Endometrium (tissue), 2 donors: ENCODE measurements around the gene TBRG1.

Source experiments
- FAIRE-seq: peaks from 2 replicates; lab custom pipeline; 2012; peaks lifted over from hg19 to GRCh38; lab: Jason Lieb, UNC
- donor health status: control.
- donor health status: control.

TBRG1 gene

DNA sequence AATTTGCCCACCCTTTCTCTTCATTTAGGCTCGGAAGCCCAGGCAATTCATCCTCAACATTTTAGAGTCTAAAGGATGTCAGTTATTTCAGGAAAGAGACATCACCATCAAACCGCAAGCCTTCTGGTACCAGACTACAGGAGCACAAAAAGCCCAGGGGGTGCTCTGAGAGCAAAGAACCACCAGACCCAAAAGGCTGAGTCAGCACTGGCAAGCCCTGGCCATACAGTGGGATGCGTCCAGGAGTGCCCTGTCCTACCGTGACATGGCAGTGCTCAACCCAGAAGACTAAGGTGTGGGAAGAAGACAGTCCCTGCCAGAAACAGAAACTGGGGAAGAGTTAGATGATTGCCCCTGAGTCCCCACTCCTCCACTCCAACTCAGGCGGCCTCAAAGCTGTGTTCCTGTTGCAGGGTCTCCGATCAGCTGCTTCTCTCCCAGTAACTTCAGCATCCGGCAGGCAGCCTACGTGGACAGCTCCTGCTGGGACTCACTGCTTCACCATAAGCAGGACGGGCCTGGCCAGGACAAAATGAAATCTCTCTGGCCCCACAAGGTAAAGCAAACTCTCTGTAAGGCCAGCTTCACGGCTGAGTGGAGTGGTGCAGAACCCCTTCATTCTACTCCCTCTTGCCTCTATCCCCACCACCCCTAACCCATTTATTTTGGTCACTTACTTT is 10.0 kb upstream of the TBRG1 start:
- no peak for FAIRE-seq

DNA sequence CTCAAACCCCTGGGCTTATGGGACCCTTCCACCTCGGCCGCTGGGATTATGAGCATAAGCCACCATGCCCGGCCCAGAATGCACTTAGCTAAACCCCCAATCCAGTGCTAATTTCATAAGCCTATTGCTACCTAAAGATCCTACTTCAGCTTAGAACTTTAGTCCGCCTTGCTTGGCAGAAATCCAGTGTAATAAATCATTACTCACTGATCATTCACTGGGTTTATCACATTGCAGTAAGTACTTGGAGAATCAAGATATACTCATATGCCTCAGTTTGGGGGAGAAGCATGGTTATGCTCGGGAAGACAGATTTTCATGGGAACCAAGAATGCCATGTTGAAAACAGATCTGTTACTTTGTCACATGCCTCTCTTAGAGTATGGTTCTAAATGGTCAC is 3.8 kb upstream of the TBRG1 start:
- FAIRE-seq: no peak

DNA sequence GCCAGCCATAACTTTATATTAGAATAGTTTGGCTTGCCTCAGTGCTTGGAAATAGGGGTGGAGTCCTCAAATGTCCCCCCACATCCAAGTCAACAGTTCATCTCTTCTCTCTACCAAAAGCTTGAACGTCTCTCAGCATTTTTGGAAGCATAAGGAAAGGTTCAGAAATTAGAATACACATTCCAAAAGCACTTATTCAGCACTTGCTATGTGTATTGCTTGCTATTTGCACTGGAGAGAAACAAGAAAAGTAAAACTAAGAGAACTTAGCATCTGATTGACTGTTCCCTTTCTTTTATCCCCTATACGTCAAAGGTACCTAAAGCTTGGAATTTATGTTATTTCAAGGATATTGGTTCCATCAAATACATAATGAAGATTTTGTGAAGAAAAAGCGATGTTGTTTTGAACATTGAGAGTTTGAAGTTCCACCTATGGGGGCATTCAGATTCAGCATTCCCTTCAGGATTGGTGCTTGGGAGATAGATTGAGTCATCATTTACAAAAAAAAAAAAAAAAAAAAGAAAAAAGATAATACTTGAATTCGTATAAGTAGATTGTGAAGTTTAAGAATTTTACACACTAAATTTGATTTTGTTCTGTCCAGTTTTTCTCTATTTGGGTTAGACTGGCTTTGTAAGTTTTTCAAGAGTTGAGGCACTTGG is 1.3 kb downstream of the TBRG1 start:
- no peak for FAIRE-seq

DNA sequence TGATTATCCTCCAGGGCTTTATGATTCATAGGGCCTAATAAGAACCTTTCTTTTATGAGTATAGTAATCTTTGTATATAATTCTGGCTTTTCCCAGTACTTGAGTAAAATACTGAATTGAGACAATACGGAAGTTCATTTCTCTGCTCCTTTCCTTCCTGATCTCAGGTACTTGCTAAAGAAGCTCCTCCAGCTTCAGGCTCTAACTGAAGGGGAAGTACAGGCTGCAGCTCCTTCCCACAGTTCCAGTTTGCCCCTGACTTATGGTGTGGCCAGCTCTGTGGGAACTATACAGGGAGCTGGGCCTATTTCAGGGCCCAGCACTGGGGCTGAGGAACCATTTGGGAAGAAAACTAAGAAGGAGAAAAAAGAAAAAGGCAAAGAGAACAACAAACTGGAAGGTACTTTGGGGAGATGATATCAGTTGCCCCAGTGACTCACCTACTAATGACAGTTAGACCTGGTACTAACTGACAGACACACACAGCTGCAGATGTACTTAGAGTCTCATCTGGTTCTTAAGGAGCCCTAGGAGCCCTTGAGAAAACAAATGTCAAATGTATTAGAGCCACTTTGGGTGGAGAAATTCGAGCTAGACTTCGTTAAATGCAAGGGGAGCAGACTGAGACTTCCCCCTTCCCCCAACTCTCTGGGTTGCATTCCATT is 3.0 kb downstream of the TBRG1 start:
- FAIRE-seq: no peak

DNA sequence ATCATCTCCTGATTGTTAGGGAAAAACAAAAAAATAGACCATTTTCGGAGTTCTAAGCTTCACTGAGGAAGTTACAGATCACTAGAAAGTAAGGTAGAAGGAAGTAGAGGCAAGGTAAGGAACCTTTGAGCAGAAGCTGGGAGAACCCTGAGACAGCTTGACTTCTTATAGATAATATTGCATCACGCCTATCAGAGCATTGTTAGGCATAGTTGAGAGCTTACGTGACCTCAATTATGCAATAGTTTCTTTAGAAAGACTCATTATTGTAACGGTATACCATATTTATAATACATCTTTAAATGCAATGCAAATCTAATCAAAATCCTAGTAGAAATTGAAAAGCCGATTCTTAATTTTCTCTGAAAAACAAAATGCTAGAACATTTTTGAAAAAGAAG is 4.9 kb downstream of the TBRG1 start:
- no peak for FAIRE-seq

DNA sequence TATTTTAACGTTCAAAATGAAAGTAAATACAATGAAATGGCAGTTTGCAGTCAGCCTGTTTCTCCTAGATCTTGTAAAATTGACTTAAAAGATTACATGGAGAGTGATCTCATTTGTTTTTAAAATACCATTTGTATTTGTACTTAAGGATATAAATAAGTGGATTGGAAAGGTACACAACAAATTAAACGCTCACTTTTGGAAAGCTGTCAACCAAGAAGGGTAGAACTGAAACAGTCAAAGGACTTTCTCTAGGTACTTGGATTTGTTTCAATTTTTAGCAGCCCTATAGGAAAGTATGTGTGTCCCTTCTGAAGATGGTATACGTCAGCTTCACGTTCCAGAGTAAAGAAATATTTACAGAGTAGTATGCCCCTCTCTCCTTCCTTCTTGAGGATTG is 7.3 kb downstream of the TBRG1 start:
- no peak for FAIRE-seq

DNA sequence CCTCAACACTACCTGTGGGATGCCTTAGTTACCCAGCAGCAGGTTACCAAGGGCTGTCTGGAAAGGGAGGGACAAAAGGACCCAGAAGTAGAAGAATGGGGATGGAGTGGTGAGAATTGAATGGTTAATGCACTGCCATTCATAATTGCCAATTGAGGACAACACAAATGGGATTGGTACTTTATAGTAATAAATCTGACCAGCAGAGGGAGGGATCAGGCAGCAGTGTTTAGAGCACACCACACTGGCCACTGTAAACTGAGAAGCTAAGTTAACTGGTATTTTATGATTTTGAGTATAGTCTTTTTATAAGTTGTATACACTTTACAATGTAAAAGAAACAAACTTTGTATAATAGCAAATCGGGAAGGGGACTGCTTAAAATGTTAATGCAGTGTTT is 10.7 kb downstream of the TBRG1 start:
- no peak for FAIRE-seq

DNA sequence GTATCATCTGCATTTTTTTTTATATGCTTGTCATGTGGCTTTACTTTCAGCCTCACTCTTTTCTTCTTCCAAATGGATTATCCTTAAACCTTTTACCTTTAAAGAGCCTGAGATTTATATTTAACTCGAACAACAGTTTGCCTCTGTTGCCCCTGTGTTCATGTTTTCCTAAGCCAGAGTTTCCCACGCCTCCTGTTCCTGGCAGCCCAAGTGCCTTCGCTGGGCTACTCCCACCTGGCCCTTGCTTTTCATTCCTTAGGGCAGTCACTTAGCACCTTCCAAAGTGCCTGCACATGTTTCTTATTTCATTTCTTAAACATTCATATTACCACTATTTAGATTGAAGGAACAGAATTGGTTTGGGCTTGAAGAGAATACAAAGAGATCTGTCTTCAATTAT is 13.3 kb downstream of the TBRG1 start:
- FAIRE-seq: no peak

DNA sequence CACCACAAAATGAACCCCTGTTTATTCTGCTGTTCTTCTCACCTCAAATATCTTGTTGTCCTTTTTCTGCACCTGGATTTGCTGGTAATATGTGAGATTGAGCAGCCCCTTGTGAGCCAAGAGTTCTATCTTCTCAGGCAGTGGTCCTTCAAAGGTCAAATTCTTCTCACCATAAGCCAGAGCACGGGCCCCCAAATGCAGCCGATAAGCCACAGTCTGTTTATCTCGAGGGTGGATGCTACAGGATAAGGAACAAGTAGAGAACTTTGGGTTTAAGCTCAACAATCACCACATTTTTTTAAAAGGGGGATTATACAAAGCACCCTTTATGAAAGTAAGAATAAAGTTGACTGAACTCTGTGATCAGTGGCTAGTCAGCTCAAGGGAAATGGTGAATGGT is 15.8 kb downstream of the TBRG1 start:
- no peak for FAIRE-seq

DNA sequence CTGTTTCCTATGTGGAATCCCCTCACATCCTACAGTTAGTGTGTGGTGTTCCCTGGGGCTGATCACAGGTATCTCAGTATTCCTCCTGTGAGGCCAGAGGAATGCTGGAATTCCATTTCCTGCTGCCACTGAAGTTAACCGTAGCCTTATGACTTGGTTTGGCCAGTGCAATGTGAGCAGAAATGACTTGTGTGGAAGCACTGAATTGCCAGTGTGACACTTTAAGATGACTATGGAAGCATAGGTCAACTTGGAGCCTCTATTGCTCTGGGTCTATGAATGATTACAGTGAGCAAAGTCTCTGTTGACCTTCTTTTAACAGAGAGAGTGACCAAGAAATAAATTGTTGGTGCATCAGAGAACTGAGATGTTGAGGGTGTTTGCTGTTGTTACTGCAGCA is 16.5 kb downstream of the TBRG1 start:
- no peak for FAIRE-seq

DNA sequence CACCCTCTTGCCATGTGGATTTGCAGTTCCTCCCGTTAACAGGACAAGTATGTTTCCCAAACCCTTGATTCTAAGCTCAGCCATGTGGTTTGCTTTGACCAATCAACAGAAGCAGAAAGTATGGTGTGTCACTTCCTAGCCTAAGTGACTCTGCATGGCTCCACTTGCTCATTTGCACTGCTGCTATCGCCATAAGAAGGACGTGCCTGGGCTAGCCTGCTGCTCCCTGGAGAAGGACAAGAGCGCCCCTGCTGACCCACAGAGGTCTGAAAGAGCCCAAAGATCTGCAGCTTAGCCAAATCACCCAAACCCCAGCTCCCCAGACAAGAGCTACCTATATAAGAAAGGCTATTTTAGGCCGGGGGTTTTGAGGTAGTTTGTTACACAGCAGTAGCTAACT is 18.0 kb downstream of the TBRG1 start:
- FAIRE-seq: no peak

DNA sequence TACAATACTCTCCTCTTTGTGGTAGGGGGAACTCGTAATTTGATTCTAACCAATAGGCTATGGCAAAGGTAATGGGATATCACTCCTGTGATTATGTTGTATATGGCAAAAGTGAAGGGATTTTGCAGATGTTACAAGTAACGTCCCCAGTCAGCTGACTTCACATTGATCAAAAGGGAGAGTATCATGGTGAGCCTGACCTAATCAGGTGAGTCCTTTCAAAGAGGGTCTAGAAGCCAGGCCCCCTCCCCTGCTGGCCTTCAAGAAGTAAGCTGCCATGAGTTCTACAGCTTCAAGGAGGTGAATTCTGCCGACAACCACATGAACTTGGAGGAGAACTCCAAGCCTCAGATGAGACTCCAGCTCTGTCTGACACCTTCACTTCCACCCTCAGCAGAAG is 20.0 kb downstream of the TBRG1 start:
- FAIRE-seq: no peak

DNA sequence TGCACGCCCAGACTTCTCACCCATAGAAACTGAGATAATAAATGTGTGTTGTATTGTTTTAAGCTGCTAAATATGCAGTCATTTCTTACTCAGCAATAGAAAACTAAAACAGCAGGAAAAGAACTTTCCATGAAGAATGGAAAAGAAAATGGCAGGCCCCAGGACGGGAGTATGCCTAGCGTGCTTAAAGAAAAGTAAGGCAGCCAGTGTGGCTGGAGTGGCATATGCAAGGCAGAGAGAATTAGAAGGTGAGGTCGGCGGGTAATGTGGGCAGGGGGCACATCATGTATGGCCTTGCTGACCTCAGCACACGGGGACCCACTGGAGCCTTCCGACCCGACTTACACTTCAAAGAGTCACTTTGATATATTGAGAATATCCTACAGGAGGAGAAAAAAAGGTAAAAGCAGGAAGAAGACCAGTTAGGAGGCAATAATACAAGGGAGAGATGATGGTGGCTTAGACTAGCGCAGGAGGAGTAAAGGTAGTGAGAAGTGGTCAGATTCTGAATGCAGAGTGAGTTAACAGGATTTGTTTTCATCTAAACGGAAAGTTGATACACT is 20.5 kb downstream of the TBRG1 start:
- FAIRE-seq: no peak

DNA sequence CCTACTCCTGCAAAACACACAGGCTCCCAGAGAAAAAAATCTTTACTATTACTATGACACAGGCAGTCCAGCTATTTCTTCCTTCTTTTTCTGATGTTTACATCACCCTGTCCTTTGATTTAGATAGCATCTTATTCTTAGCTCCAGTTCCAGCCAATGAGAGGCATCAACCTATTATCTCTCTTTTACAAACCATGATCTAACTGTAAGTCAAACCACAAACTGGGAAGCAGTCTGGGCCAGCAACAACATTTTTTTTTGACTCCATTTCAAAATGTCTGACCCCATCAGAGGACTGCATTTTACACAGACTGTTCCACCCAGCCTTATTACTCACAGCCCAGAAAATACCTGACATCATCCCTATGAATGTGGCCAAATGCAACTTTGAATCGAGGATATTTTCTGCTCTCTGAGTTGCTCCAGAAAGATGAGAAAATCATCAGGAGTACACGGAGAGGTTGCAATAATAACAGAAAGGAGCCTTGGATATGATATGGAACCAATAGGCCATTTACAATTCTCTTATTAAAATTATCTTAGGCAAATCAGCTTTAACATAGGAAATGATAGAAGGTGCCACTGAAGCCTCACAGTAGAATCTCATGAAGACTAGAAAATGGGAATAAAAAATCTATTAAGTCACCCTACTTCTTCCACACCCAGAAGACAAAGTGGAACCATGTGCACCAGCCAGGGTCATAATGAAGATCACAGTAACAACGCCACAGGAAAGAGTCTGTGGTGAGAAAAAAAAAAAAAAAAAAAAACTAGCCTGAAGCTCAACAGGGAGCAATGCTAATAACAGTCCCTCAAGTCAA is 21.2 kb downstream of the TBRG1 start:
- no peak for FAIRE-seq

DNA sequence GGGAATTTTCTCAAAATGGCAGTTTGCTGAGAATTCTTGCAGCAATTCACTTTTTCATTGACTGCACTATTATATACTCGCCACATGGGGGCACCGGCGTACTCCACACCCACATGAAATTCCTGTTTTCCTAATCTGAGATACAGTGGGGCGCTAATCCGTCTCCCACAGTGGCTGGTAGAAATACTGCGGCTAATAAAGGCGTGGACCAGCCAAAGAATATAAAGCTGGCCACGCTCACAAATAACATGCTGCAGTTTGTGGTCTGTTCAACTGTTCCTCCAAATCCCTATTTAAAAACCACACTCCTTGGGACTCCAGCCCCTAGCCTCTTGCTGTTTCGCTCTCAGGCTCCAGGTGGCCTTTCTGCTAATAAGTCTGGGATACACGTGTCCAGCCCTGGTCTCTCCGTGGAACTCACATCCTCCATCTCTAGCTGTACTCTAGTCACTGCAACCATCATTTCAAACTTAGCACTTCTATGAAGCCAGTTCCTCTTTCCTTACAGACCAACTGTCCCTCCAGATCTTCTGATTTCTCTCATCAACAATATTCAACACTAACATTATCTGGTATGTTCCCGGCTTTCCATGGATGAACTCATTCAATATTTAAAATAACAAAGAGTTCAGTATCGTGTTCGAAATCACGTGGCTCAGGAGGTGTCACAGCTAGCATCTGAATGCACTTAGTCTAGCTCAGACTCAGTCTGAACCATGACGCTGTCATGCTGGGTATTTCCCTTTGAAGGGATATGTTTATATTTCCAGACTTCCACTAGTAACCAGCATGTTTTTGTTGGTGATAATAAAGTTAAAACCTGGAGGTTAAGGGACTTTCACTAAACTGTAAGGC is 22.0 kb downstream of the TBRG1 start:
- FAIRE-seq: peak; percentile 86

DNA sequence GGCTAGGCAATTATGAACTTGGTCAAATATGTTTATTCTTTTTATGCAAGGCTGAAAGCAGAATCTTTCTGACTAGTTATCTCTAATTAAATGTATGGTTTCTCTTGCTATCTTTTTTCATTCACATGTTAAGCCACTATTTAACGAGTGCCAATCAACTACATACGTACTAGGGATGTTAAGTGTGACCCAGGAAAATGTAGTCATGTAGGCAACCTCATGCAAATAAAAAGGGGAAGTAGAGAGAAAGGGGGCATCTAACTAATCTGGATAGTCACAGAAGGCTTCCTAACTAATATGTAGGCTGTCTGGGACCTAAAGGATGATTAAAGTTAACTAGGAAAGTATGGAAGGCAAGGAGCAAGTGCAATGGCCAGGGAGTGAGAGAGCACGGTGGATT is 23.5 kb downstream of the TBRG1 start:
- FAIRE-seq: no peak

DNA sequence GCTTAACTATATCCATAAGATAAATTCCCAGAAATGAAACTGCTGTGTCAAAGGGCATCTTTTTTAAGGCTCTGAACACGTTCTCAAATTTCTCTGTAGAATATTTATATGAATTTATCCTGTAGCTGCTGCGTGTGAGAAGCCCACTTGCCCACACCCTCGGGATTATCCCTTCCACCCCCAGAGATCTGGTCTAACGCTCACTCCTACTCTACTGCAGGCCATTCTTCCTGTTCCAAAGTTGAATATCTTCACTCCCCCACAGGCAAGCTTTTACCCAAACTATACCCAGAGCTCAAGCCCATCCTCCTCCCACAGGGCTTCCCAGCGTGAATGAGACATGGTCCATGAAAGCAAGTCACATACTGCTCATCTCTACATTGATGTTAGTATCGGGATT is 25.9 kb downstream of the TBRG1 start:
- no peak for FAIRE-seq

DNA sequence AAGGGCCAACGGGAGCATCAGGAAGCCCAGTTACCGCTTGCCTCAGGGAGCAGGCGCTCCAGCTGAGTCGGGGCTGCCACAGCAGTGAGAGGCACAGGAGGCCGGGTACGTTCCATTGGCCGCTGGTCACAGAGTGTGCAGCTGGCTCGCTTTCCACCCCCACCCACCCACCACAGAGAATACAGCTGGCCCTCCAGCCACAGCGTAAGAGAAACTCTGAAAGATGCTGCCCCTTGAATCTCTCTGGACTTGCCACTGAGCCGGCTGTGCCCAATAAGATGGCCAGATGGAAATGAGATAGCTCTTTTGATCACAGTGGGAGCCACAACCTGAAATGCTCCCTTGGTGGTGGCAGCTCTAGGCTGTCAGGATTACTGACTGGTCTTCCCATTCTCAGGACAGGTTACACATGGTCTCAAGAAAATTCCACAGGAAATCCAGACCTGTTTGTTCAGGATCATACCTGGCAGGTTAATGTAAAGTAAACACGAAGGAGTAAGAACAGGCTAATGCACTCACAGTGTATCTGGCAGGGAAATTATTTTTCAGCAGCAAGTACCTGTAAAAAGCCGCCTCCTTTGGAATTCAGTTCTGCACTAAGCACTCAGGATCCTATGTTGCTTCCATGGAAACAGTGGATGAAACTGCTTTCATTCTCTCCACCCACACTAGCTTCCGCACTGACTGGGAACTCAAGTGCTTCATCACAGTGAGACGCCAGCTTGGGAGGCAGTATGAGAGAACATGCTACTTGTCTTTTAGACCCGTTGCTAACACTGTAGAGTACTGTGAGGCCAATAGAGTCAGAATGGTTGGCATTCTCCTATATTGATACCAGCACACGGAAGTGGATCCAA is 34.3 kb downstream of the TBRG1 start:
- no peak for FAIRE-seq

DNA sequence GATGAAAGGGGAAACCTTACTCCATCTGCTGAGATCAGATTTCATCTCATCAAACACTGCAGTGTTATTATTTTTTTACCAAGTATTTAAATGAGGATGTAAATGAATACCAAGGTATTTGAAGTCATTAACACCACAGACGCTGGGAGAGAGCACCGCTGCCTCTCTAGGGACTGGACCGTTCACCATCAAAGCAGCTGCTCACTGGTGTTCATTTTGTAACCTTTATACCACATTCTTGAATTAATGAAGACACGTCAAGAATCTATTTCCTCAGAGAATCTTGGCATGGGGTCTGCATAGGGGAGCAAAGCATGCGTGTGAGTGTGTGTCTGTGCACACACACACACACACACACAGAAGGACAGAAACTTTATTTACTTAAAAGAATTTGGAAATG is 35.2 kb downstream of the TBRG1 start:
- FAIRE-seq: no peak

DNA sequence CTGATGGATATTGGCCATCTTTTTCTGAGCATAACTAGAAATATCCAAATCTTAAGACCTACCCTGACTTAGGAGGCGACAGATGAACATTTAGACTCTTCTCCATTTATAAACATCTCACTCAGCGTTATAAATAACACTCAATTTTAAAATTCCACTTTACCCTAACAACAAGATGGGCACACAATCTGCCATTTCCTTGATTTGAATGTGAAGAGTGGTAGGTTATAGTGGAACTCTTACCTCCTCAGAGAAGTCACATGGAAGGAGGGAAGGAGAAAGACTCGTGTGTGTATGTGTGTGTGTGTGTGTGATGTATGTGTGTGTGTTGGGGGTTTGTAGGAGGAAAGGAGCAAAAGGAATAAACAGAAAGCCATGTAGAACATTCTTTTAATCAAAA is 35.8 kb downstream of the TBRG1 start:
- FAIRE-seq: no peak

DNA sequence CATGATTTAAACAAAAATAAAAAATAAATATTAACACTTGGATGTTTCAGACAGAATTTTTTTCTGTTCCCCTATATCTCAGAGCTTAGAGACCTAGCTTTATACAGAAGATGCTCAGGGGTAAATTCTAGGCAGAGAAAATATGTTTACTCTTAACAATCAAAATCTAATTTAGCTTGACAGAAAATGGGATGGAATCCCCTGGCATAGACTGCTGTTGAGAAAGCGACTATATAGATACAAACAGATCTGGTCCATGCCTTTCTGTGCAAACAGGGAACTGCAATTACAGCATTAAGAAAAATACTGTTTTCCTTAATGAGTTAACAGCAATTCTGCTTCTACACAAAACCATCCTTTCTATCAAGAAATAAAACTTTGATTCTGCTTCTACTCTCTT is 36.3 kb downstream of the TBRG1 start:
- no peak for FAIRE-seq
